Sigmoid colon (tissue), 7 donors: ENCODE measurements around the gene DPF1. TPM values are rescaled to one million over a fixed set of nuclear protein-coding genes. Genes with fewer than 3 reads are reported as not detected.

Experiments
- DNase-seq: peaks from one replicate; pipeline ENCODE4 v3.0.0-alpha.2; 2019
- H3K27ac ChIP-seq, 4 donors: fragments of 200-600 bp; sonication (generic); one replicate each; pipeline ENCODE4 v1.5.1; 2016 to 2019; ENCODE audit warnings: mild to moderate bottlenecking in 1 of 4
- H3K27me3 ChIP-seq, 3 donors: fragments of 200-600 bp; sonication (generic); one replicate each; pipeline ENCODE4 v1.5.1; 2019; ENCODE audit warnings: mild to moderate bottlenecking in 1 of 3
- H3K36me3 ChIP-seq, 4 donors: fragments of 200-600 bp; sonication (generic); one replicate each; pipeline ENCODE4 v1.5.1; 2016 to 2019
- H3K4me1 ChIP-seq, 4 donors: fragments of 200-600 bp; sonication (generic); one replicate each; pipeline ENCODE4 v1.5.1; 2017 to 2019
- H3K4me3 ChIP-seq, 4 donors: fragments of 200-600 bp; sonication (generic); one replicate each; pipeline ENCODE4 v1.5.1; 2017 to 2019; ENCODE audit warnings: mild to moderate bottlenecking in 2 of 4, moderate library complexity in 1 of 4
- H3K9me3 ChIP-seq, 4 donors: fragments of 200-600 bp in 3 of 4; sonication (generic) in 3 of 4; one replicate each; pipeline versions ENCODE4 v1.5.1 to v1.6.1; 2013 to 2019
- CTCF ChIP-seq, 4 experiments: fragments of 450-650 bp in 3 of 4; fragments of 200-600 bp in 1 of 4; IDR thresholded peaks; one replicate each; pipeline ENCODE4 v1.5.1; 2016 to 2019; ENCODE audit warnings: antibody characterized with exemption in 4 of 4, mild to moderate bottlenecking in 3 of 4, moderate library complexity in 2 of 4
- EP300 ChIP-seq, 4 donors: sonication (generic); formaldehyde crosslinking; IDR thresholded peaks; one replicate each; pipeline ENCODE4 v1.6.1; 2017; ENCODE audit warnings: antibody characterized with exemption in 4 of 4
- POLR2A ChIP-seq, 2 donors: fragments of 450-650 bp; IDR thresholded peaks; one replicate each; pipeline ENCODE4 v1.6.1; 2016; ENCODE audit warnings: antibody characterized with exemption in 2 of 2, mild to moderate bottlenecking in 2 of 2, moderate library complexity in 2 of 2
- POLR2AphosphoS5 ChIP-seq, 4 donors: sonication (generic); formaldehyde crosslinking; IDR thresholded peaks; one replicate each; pipeline ENCODE4 v1.6.1; 2017; ENCODE audit warnings: antibody characterized with exemption in 4 of 4
- WGBS, 2 donors: extraction: QIAGEN DNeasy Blood & Tissue Kit; methylation state at CpG; one replicate each; pipeline ENCODE4 v1.1.7; 2013; 5-methylcytosine and 5-hydroxymethylcytosine counted together
- intact Hi-C: fragments of 100-400 bp; cut with DNase I; formaldehyde crosslinking; loops from one replicate; pipeline ENCODE4 v1.15.1; 2023
- polyA plus RNA-seq, 3 donors: library from polyadenylated mRNA; stranded (reverse); fragments of 200-250 nt; gene quantifications; one replicate each; pipeline ENCODE4 v1.2.3, GENCODE V29; 2013
- total RNA-seq, 4 donors: library from RNA; depleted of rRNA; stranded (reverse); fragments of >200 nt; gene quantifications; one replicate each; pipeline ENCODE4 v1.1.0, GENCODE V29; 2016
- donor health status: healthy with polysubstance abuse.
- donor health status: Bipolar disorder and iron deficiency.
- donor health status: healthy.

Gene DPF1
- total and polyA plus RNA-seq, 7 donors: 0.12 to 1.4 TPM; not detected in 5

GRCh38 chr19:38221919-38222830, 1.8 kb downstream of the DPF1 start:
- Histone ChIP-seq H3K4me1 (peaks cover 0 to 10% (median 9%) of the 10 kb centered on the region in 4 donors), H3K27me3 (peaks cover 16 to 87% (median 59%) of the 10 kb centered on the region in 3 donors), H3K27ac (no peak overlapping the region), H3K36me3 (no peaks in the 10 kb centered on the region), H3K4me3 (no peak overlapping the region), H3K9me3 (no peaks in the 10 kb centered on the region)
- WGBS, 2 donors: 30 to 46% methylated on average over 64 of the region's 64 CpGs
- no peak for DNase-seq
- intact Hi-C loops: loop anchor here (10.0 kb wide), 1 partner anchor 317 kb away; the partner anchor contains the start of genes SIPA1L3 and WDR87
- TF ChIP-seq POLR2A (IDR thresholded peaks at IDR 0.05): no peak

GRCh38 chr19:38221421-38221820, 2.6 kb downstream of the DPF1 start:
- no peak overlapping the region for H3K27ac ChIP-seq
- whole genome bisulfite sequencing, 2 donors: 89 to 96% methylated on average over 6 of the region's 6 CpGs
- no peak for TF ChIP-seq POLR2AphosphoS5 (IDR thresholded peaks at IDR 0.05)
- TF ChIP-seq EP300 (IDR thresholded peaks at IDR 0.05): no peak
- no peak for TF ChIP-seq CTCF (IDR thresholded peaks at IDR 0.05)
- TF ChIP-seq POLR2A (IDR thresholded peaks at IDR 0.05): no peak
- H3K4me3 ChIP-seq: no peak overlapping the region
- DNase-seq: no peak
- H3K9me3 ChIP-seq: no peaks in the 10 kb centered on the region
- peaks cover 12 to 84% (median 59%) of the 10 kb centered on the region in 3 donors for H3K27me3 ChIP-seq
- H3K4me1 ChIP-seq: peaks cover 0 to 10% (median 9%) of the 10 kb centered on the region in 4 donors
- intact Hi-C loops: loop anchor here (10.0 kb wide), 1 partner anchor 317 kb away; the partner anchor contains the start of genes SIPA1L3 and WDR87
- no peaks in the 10 kb centered on the region for H3K36me3 ChIP-seq

- WGBS, 2 donors: 90% methylated on average over 10 of the region's 10 CpGs
- intact Hi-C loops: no loop called here
- DNase-seq: no peak
- no peaks in the 10 kb centered on the region for H3K9me3 ChIP-seq
- H3K27ac ChIP-seq: no peak overlapping the region
- H3K27me3 ChIP-seq: peaks cover 7 to 79% (median 58%) of the 10 kb centered on the region in 3 donors
- TF ChIP-seq POLR2AphosphoS5 (IDR thresholded peaks at IDR 0.05): no peak
- TF ChIP-seq POLR2A (IDR thresholded peaks at IDR 0.05): no peak
- TF ChIP-seq EP300 (IDR thresholded peaks at IDR 0.05): no peak
- no peak for TF ChIP-seq CTCF (IDR thresholded peaks at IDR 0.05)
- H3K4me3 ChIP-seq: no peak overlapping the region
- no peaks in the 10 kb centered on the region for H3K36me3 ChIP-seq
- H3K4me1 ChIP-seq: peaks cover 0 to 8% (median 7%) of the 10 kb centered on the region in 4 donors
Measured at GRCh38 chr19:38219221-38219620, 4.8 kb downstream of the DPF1 start.

- 98 to 99% methylated on average over 3 of the region's 3 CpGs for WGBS, 2 donors
- H3K27ac ChIP-seq: no peak overlapping the region
- no peaks in the 10 kb centered on the region for H3K36me3 ChIP-seq
- no peaks in the 10 kb centered on the region for H3K9me3 ChIP-seq
- H3K4me1 ChIP-seq: no peaks in the 10 kb centered on the region
- DNase-seq: no peak
- TF ChIP-seq POLR2AphosphoS5 (IDR thresholded peaks at IDR 0.05) (no peak), POLR2A (IDR thresholded peaks at IDR 0.05) (no peak), EP300 (IDR thresholded peaks at IDR 0.05) (no peak), CTCF (IDR thresholded peaks at IDR 0.05) (no peak)
- intact Hi-C loops: no loop called here
- H3K4me3 ChIP-seq: no peak overlapping the region
- peaks cover 0 to 79% (median 58%) of the 10 kb centered on the region in 3 donors for H3K27me3 ChIP-seq
Measured at GRCh38 chr19:38218204-38218603, 5.8 kb downstream of the DPF1 start.
